Esophagus muscularis mucosa (tissue), 3 donors: Measurements from ENCODE around the gene OGFR.

Source experiments
- CTCF ChIP-seq, 3 experiments: fragments of 200-600 bp in 2 of 3; fragments of 450-650 bp in 1 of 3; sonication (generic) in 2 of 3; IDR thresholded peaks; one replicate each; pipeline ENCODE4 v1.5.1; 2017 to 2019; ENCODE audit warnings: antibody characterized with exemption in 3 of 3, mild to moderate bottlenecking in 2 of 3, moderate library complexity in 1 of 3
- POLR2A ChIP-seq: fragments of 450-650 bp; IDR thresholded peaks from one replicate; pipeline ENCODE4 v1.6.1; 2017; ENCODE audit warnings: antibody characterized with exemption, moderate library complexity, mild to moderate bottlenecking, low read depth

- TF ChIP-seq CTCF (IDR thresholded peaks at IDR 0.05): no peak
- no peak for TF ChIP-seq POLR2A
Measured at GRCh38 chr20:62754991-62755356, 49.7 kb upstream of the OGFR start.
